ENCODE measurements around the gene PIGO. TPM values are rescaled to one million over a fixed set of nuclear protein-coding genes. Genes with fewer than 3 reads are reported as not detected.

Gene PIGO
- total RNA-seq (2014; rRNA removed; shearing (Covaris generic)) = 18.9 and 22.2 TPM in 2 replicates

- DNase-seq (ENCODE audit: low read depth) = peak; percentile 94
These were observed at the start of gene PIGO for GRCh38 chr9:35096035-35096849. TSS of gene PIGO (minus strand) at chr9:35096591. CDS start at chr9:35095565, 1,026 bp downstream.

- no peak for DNase-seq (ENCODE audit: low read depth)
These were observed 45.6 kb upstream of the PIGO start for GRCh38 chr9:35142037-35142436.

DNA sequence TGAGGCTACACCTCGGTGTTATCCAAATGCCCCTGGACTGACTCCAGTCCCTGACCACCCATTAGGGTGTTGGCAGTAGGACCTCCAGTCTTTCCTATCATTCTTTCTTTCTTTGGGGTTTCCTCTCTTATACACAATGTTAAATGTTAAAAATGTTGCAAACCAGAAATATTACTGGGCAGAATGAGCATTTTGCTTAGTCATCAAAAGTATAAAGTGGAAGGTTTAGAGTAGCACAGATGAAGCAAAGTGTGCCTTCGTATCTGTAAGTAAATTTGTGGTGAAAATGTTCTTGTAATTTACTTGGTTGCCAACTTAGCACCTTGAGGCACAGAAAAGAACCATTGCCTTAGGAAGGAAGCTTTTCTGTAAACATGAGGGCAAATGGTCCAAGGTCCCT lies 43.7 kb upstream of the PIGO start:
- DNase-seq (ENCODE audit: low read depth) = no peak

GRCh38 chr9:35136866-35137265 lies 40.5 kb upstream of the PIGO start:
- no peak for DNase-seq (ENCODE audit: low read depth)

DNA sequence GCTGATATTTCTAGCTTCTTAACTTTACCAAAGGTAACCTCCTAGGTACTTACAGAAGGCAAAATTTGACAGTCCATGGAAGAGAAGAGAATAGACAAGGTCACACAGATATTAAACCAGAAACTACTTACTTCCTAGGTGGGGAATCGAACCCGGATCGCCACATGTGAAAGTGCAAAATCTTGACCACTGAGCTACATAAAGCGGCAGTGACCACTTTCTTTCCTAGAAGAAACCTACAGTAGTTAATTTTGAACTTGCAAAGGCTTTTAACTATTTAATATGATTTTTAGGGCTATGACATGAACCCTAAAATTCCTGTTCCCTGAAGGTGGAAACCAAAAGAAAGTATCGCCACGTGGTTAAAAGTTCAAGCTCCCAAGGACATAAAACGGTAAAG lies 39.6 kb upstream of the PIGO start:
- no peak for DNase-seq (ENCODE audit: low read depth)

GRCh38 chr9:35134920-35135319 lies 38.5 kb upstream of the PIGO start:
- no peak for DNase-seq (ENCODE audit: low read depth)

- DNase-seq (ENCODE audit: low read depth) = peak; percentile 95
These were observed 20.6 kb upstream of the PIGO start for GRCh38 chr9:35116898-35117551.

DNA sequence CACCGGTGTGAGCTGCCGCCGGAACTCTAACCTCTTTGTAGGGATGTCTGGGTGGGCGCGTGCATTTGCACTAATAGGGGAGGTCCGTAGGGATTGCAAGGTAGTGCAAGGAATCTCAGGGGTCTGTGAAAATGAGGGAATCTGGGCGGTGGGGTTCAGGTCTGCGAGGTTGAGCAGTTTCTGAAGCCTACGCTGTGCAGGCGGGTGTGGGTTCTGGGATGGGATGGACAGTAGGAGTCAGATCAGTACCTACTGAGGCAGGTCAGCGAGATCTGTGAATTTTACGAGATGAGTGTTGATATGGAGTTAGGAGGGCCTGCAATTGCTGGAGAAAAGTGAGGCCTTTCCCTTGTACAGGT lies 20.1 kb upstream of the PIGO start:
- no peak for DNase-seq (ENCODE audit: low read depth)

DNA sequence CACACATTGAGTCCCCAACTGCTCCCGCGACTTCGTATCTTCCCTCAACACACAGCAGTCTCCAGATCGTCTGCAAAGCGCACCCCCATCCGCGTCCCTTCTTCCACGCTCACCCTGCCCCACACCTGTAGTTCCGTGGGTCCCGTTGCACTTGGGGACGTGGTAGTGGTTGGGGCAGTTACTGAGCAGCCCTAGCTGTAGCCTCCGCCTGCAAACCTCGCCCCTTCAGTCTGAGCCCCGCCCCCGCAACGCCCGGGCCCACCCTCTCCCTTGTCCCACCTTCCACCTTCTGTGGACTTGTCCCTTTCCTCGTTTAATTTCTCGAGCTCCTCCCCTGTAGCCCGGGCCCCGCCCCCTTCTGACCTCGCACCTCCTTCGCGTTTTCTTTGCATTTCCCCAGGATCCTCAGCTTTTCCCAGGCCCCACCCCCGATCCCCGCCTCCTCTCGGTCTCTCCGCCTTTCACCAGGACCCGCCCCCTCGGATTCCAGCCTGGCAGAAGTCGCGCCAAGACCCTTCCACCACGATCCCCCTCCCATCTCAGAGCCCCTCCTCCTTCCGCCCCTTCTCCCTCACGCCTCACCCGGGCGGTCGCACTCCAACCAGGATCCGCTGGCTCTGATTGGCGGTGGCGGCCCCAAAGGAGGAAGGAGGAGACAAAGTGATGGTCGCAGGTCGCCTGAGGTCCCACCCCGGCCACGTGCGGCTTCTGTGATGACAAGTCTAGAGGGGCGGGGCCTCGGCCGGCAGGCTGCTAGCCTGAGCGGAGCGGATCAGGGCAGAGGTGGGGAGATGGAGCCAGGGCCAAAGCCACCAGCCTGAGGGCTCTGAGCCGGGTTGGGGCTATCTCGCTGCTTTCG lies 19.5 kb upstream of the PIGO start, which contains the start of gene ATOSB:
Gene ATOSB (minus strand): TSS at position 183 of the 859 bp plus-strand sequence. CDS start 7,588 bp downstream, outside the sequence.
- DNase-seq (ENCODE audit: low read depth) = peak; percentile 97

DNA sequence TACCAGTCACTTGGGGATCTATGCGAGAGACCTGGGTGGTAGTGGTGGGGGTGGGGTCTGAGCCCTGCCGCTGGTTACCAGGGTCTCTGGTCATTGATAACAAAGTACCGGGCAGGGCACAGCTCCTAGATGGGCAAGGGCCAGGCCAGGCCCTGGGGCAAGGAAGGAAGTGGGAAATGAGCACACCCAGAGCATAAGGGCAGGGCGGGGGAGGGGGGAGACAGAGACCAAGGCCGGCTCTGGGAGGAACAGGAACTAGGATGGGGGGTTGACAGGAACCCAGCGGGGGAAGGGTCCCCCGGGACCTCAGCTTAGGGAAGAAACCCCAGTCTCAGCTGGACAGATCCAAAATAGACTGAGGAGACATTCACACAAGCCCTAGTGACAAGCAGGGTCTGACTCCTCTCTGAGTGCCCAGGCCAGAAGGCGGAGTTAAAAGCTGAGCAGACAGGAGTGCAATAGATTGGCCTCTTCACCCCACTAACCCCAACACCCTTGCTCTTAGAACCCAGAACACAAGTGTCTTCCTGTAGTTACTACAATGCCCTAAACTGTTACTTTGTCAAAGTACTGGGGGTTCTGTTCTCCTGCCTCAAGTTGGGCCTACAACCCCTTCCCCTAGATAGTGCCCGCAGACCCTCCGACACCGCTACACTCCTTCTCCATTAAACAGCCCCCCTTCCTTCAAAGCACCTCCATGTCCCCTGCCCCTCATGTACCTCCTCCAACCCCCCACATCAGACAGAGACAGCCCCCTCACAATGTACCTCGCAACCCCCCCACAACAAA lies 18.6 kb upstream of the PIGO start:
- peak; percentile 54 for DNase-seq (ENCODE audit: low read depth)

- peak; percentile 90 for DNase-seq (ENCODE audit: low read depth)
These were observed 17.9 kb upstream of the PIGO start for GRCh38 chr9:35114113-35114839.

DNA sequence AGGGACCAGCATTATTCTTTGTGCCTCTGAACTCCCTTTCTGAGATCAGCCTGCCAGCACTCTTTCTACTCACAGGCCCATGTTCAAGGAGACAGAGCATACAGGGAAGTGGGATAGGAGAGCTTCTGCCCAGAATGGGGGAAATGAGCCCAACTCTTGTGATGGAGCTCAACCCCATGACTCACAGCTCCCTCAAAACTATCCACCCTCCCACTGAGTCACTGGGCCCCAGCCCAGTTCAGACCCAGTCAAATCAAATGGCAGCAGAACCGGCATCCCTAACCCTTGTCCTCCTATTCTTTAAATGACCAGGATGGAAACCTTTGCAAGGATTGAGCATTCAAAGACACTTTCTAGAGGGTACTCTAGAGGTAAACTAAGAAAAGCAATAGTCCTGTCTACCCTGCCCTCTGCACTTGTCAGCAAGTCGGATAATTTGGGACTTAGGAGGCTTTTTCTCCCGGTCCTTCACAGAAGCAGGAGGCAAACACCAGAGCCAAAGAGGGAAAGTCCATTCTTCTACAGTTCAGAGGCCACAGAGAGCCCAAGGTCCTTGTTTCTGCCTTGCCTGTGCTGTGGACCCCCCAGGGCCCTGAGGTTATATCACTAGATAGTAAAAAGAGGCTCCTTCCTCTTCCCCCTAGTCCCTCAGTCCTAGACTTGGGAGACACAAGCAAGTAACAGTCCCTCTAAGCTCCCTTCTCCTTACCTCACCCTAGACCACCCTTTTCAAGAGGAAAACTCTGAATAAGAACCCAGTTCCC lies 16.0 kb upstream of the PIGO start:
- peak; percentile 65 for DNase-seq (ENCODE audit: low read depth)

- DNase-seq (ENCODE audit: low read depth) = peak; percentile 99
These were observed 14.9 kb upstream of the PIGO start for GRCh38 chr9:35111001-35111933.

- DNase-seq (ENCODE audit: low read depth) = peak; percentile 81
These were observed 14.0 kb upstream of the PIGO start for GRCh38 chr9:35110327-35110761.

DNA sequence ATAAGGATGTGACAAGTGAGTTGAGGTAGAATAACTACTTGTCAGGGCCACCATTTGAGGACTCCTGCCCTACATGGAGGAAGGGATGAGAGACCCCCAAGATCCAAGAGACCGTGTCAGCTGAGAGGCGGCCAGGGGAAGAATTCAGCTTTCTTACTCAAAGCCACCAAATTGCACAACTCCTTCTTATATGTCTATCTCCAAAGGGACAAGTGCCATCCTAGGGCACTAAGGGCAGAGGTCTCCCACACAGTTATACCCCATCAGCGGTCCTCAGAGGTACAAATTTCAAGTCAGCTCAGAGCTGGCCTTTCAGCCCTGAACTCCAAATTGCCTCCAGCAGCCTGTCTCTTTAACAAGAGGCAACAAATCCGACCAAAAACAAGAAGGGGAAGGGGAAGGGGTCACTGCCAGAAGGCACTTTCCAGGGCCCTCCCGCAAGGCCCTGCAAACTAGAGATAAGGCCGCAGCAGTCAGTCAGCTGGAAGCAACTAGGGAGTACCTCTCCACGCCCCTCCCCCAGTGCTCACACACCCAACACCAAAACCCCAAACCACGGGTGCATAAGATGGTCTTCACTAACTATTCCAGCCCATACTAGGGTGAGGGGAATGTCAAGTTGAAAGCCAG lies 12.7 kb upstream of the PIGO start:
- no peak for DNase-seq (ENCODE audit: low read depth)

DNA sequence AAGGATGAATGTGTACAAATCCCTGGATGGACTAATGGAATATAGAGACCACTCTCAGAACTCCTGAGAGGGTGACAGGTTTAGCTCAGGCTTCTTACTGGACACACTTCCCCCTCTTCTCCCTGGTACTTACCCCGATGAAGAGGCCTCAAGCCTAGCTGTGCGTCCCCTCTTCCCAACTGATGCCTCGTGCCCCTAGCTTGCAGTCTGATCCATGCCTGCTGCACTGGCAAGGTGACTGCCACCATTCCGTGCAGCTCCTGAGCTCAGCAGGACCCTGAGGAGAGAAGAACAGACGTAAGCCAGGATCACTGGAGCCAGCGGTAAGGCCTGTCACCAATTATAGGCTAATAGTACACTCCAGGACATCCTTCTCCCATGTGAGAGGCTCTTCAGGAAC lies 12.1 kb upstream of the PIGO start:
- no peak for DNase-seq (ENCODE audit: low read depth)

- no peak for DNase-seq (ENCODE audit: low read depth)
These were observed 11.2 kb upstream of the PIGO start for GRCh38 chr9:35107297-35108290.

All from Daoy (cell line).